Suprapubic skin (tissue), 3 donors: ENCODE results near the gene METAP1.

Source experiments
- CTCF ChIP-seq, 2 donors: fragments of 200-600 bp in 1 of 2; fragments of 450-650 bp in 1 of 2; sonication (generic) in 1 of 2; IDR thresholded peaks; one replicate each; pipeline ENCODE4 v1.5.1; 2016 to 2019; ENCODE audit warnings: antibody characterized with exemption in 2 of 2, mild to moderate bottlenecking in 1 of 2, moderate library complexity in 1 of 2
- POLR2A ChIP-seq, 2 donors: fragments of 450-650 bp; IDR thresholded peaks; one replicate each; pipeline ENCODE4 v1.6.1; 2017; ENCODE audit warnings: antibody characterized with exemption in 2 of 2, mild to moderate bottlenecking in 2 of 2, moderate library complexity in 2 of 2

GRCh38 chr4:99071159-99071558 is 75.6 kb downstream of the METAP1 start:
- TF ChIP-seq POLR2A (IDR thresholded peaks at IDR 0.05) = no peak
- no peak for TF ChIP-seq CTCF (IDR thresholded peaks at IDR 0.05)
